ENCODE data around the gene CREBBP.

Gene CREBBP

GRCh38 chr16:3822366-3823045 lies 58.0 kb downstream of the CREBBP start:
- no peak for DNase-seq

DNA sequence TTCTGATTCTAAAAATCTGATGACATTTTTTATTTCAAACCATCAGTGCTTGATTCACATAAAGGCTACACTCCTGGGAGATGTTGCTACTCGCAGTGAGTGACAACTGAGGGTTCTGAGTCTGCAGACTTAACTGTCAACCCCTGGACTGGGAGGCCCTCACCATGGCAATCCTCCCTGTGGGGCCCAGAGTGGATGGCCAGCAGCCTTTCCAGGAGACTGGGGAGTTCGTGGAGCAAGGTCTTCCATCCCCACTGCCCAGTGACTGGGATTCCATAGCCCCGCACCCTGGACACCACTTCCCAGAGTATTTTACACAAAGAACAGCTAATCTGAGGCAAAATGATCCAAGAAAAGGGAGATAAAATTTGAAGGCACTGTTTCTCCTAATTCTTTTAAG lies 59.3 kb downstream of the CREBBP start:
- no peak for DNase-seq

DNA sequence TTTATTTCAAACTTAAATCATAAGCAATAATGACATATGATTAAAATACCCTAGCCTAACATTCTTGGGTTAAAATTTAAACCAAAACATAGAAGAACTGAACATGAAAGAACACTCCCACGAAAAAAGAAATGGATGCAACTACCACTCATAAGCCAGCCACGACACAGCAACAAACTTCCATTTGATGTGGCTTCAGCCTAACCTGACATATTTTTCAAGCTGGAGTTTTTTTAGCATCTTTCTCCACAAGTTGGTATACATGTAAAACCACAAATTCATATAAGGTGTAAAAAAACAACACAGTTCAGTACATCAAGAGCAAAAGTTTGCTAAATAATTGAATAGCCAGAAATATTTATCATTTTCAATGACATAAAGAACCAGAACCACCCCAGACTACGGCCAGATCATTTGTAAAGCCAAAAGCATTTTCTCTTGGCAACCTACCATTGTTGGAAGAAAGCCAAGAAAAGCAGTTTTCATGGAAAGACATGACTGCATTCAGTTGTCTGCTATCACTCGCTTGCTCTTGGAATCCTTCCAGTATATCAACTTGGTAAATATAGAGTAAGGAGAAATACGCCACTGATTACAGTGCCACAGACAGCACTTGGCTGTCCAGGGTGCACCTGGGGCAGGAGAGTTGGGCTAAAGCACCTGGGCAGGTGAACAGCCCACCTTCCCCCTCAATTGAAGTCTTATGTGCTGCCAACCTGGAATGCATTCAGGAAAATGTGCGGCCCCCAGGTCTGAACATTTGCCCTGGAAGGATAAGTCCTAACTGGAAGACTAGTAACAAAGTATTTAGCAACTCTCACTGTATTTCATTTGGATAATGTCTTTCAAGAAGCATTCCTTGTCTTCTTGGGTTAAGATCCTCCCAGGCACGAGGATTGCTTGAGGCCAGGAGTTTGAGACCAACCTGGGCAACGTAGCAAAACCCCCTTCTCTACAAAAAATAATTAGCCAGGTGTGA lies 60.5 kb downstream of the CREBBP start:
- peak; percentile 80 for DNase-seq

DNA sequence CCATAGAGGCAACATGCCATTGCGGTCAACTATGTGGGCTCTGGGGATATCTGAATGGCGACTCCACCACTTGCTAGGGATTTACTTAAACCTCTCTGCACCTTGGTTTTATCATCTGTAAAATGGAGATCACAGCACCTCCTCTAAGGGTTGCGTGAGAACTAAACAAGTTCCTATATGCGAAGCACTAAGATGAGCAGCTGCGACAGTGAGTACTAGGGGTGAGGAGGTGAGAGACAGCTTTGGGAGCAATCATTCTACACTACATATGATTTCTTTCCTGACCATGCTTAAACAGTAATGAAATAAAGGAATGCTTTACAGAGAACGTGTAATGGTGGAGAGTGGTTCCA lies 61.4 kb downstream of the CREBBP start:
- DNase-seq = no peak

DNA sequence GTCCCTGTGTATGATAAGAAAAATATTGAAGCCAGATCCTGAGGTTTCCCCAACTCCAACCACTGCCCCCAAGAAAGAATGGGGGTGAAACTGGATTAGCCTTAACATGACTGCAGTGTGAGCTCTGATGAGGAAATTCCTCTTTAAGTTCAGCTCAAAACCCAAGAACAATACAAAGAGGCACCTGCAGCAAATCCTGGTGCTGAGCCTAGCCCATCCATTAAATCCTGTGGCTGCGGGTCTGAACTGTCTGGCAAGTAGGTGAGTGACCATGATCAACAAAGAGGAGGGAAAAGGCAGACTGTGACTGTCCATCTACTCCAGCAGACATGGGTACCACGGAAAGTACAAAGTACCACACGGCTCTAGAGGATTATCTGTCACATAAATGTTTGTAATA lies 64.2 kb downstream of the CREBBP start:
- no peak for DNase-seq

DNA sequence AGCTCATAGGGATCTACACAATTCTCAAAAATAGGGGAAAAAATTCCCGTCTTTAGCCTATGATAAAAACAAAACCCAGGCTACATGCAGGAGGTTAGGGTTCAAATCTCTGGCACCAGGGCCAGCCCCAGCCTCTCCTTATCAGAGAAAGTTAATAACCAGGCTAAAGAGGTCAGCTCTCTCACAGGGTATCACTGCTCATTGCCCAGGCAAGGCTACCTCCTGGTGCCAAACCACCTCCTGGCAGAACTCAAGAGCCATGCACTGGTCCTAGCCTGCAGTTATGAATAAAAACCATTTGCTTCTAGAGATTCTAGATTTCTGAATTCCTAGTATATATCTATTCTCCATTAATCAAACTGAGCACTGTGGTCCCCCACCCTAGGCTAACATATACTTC lies 65.8 kb downstream of the CREBBP start:
- DNase-seq = no peak

- no peak for DNase-seq
These were observed 67.9 kb downstream of the CREBBP start for GRCh38 chr16:3812469-3813172.

GRCh38 chr16:3810818-3811217 lies 69.7 kb downstream of the CREBBP start:
- no peak for DNase-seq

DNA sequence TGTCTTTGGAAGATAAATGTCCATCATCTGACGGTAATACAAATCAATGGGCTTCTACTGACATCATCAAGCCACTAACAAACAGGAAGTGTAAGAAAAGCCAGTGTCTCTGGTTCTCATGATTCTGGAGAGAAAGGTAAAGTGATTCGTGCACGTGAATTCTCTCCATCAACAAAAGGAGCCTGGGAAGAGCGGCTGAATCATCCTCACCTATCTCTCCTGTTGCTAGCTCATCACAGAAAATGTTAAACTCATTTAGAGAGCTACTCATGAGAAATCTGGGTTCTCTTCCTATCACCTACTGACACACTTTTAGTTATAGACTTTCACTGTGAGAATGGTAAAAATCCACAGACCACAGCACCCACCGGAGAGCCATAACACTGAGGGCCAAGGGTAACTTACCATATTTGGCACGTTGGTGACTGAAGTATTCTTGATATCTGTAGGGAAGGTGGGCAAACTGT lies 70.3 kb downstream of the CREBBP start:
- no peak for DNase-seq

DNA sequence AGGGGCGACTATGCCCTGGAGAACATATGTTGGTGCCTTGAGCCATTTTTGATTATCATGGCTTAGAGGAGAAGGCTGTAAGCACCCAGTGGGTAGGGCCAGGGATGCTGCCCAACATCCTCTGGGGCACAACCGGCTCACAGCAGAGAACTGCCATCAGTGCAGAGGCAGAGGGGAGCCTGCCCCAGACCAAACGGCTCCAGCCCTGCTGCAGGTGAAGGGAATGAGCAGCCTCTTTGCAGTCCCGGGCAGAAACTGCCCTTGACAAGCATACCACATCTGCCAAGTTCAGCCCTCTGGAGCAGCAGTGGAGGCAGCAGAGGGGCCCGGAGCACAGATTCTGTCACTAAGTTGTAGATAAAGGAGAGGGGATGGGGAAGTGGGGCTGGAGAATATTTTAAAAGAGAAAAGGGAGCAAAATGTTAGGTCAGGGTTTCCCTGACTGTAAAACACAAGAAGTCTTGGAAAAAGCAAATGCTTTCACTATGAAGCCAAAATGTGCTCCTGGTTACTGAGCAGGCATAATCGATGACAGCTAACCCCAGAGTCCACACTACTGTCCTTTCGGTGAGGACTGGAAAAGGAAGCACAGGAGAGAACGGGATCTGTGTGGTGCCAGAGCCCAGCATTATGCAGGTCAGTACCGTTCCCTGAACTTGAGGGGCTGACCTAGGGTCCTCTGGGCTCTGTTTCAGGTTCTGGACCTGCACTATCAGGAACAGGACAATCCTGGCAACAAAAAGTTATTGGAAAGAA lies 72.0 kb downstream of the CREBBP start:
- no peak for DNase-seq

DNA sequence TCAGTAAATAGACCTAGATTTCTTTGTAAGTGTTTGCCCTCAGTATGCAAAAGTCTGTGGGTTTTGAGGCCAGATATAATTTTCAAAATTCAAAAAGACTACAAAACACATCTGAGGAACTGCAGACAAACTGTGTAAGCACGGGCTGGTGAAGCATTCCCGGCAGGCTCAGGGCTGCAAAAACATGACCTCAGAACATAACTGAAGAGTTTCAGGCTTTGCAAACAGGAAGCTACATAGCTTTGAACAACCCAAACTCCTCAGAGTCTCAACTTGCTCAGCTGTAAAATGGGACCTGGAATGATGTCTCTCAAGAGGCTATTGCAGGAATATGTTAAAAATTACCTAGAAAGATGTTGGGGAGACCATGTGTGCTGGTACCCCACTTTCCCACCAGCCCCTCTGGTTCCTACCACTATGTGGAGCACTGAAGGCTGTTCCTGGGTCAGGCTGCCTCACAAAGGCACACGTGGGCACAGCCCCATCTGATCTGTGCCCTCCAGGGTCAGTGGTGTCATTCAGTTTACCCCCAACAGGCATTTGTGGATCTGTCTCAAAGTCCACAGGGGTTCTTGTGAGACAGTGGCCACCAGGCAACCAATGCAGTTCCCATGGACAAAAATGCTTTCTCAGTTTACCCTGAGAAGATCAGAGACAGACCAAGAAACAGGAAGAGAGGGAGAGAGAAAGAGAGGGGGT lies 72.9 kb downstream of the CREBBP start:
- no peak for DNase-seq

GRCh38 chr16:3804426-3805016 lies 76.0 kb downstream of the CREBBP start:
- DNase-seq = no peak

DNA sequence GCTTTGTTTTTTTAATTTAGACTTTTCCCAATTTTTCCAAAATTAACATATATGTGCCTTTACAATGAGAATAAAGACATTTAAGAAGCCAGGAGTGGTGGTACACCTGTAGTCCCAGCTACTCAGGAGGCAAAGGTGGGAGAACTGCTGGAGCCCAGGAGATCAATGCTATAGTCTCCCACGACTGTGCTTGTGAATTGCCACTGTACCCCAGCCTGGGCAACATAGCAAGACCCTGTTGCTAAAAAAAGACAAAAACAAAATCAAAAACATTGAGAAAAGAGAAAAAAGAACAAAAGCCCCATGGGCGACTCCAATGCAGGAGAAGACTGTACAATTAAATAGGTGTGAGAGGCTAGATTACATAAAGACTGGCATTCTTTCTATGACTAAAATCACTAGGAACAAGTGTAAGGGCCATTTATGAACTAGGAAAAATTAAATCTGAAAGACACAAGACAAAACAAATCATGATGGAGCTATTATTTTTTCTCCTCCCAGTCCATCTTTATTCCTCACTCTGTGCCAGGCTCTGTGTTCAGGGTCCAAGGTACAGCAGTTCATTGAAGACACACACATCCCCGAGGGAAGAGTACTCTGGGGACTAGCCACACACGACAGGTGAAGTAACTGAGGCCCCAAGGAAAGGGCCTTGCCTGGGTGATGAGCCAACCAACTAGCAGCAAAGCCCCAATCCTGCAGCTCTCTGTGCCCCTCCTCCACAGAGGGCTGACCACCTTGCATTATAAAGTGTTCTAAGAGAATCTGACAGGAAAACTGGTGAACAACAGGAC lies 79.8 kb downstream of the CREBBP start:
- no peak for DNase-seq

GRCh38 chr16:3800019-3800418 lies 80.5 kb downstream of the CREBBP start:
- no peak for DNase-seq

- no peak for DNase-seq
These were observed 81.2 kb downstream of the CREBBP start for GRCh38 chr16:3799354-3799753.

- DNase-seq = no peak
These were observed 81.7 kb downstream of the CREBBP start for GRCh38 chr16:3798838-3799237.

DNA sequence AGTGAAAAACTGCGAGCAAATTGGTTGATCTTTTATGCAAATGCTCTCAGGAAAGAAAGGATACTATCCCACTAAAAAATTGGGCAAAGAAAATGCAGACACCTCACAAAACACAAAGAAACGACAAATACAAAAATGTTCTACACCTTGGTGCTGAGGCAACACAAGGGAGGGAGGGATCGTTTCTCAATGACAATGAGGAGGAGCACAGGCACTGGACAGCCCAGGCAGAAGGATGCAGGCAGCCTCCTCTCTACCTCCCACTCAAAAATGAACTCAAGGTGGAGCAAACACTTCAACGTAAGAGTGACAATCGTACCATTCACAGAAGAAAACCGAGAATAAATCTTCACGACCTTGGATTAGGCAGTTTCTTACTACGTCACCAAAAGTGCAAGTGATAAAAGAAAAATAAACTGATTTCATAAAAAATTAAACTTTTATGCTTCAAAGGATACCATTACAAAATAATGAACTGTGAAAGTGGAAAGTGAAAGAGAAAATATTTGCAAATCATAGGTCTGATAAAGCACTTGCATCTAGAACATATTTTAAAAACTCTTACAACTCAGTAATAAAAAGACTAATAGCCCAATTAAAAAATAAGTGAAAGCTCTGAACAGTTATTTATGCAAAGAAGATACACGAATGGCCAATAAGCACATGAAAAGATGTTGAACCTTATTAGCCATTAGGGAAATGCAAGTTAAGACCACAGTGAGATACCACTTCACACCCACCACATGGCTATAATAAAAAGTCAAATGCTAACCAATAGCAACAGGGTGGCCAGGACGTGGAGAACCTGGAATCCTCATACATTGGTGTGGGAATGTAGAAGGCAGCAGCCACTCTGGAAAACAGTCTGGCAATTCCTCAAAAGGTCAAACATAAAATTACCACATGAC lies 82.4 kb downstream of the CREBBP start:
- no peak for DNase-seq

DNA sequence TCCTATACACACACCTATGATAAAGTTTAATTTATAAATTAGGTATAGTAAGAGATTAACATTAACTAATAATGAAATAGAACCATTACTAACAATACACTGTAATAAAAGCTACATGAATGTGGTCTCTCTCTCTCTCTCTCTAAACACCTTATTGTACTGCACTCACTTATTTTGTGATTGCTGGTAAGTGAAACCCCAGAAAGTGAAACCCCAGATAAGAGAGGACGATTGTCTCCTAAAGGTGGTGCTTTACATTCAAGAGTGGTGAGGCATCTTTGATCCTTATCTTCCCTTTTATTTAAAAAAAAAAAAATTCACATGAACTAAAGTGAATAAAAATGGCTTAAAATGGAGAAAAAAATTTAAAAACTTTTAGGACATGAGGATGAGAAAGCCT lies 83.0 kb downstream of the CREBBP start:
- no peak for DNase-seq

- DNase-seq = no peak
These were observed 87.3 kb downstream of the CREBBP start for GRCh38 chr16:3793161-3793576.

All from HCEC 1CT (cell line).